ENCODE data around the gene MCM7.
"Not testable (repeated sequence)": the region's sequence is repeated elsewhere in the genome, so short reads cannot be mapped to it uniquely, and the experiment has no call there.

MCM7 gene

GRCh38 chr7:100101016-100101862 is at the start of gene MCM7, which contains the start of gene AP4M1:
TSS of gene MCM7 (minus strand) at chr7:100101397. CDS start at chr7:100101294, 103 bp downstream.
TSS of gene AP4M1 (plus strand) at chr7:100101643. CDS start at chr7:100101715, 72 bp downstream.
- peak; percentile 99 for DNase-seq

DNA sequence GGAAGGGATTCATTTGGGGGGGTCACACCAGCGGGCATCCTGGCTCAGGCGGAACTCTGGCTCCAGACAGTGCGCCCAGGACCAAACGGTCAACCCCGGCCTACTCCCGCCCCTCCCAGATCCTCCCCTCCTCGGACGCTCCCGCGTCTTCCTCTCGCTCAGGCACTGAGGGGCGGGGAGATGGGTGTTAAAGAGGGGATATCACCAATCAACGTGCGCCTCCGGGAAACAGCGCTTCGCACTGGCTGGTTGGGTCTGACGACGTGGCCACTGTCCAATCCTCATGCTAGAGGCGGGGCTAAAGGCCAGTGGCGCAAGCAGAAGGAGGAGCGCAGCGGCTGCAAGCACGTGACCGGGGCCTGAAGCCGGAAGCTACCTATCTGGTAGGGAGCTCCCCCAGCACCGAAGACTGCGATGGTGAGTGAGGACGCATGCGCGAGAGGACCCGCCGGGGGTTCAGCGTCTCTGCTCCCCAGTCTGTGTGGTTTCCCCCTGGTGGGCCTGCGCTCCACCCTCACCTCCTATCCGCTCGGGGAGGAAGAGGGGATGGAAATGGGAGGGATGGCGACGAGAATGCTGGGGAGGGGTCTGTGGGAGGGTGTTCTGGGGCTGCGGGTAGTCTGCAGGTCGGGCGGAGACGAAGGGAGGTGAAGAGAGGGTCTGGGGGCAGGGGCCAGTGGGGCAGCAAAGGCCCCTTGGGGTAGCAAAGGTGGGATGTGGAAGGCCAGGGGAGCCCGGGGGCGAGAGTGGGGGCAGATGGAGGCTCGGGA is 47.5 kb upstream of the MCM7 start, which contains the start of gene LAMTOR4:
Gene LAMTOR4 (plus strand): TSS at position 360 of the 770 bp plus-strand sequence. CDS start 55 bp downstream, at position 415.
- peak; percentile 99 for DNase-seq

DNA sequence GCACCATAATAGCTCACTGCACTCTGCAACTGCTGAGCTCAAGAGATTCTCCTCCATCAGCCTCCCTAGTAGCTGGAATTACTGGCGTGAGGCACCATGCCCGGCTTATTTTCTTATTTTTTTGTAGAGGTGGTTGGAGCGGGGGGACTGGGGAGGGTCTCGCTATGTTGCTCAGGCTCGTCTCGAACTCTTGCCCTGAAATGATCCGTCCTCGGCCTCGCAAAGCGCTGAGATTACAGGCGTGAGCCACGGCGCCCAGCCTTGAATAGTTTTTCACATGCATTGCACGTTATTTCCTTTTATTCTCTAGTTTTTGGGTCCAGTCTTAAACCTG is 47.0 kb upstream of the MCM7 start:
- DNase-seq = no peak

GRCh38 chr7:100147278-100147677 is 46.1 kb upstream of the MCM7 start:
- no peak for DNase-seq

DNA sequence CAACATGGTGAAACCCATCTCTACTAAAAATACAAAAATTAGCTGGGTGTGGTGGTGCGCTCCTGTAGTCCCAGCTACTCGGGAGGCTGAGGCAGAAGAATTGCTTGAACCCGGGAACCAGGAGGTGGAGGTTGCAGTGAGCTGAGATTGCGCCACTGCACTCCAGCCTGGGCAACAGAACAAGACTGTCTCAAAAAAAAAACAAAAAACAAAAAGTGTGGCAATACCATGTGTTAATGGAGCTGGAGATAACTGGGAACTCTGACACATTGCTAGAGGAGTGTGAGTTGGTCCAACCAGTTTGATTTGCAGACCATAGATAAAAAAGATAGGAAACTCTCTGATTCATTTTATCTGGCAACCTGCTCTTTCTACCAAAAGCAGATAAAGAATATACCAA is 45.2 kb upstream of the MCM7 start:
- not testable (repeated sequence) for DNase-seq

DNA sequence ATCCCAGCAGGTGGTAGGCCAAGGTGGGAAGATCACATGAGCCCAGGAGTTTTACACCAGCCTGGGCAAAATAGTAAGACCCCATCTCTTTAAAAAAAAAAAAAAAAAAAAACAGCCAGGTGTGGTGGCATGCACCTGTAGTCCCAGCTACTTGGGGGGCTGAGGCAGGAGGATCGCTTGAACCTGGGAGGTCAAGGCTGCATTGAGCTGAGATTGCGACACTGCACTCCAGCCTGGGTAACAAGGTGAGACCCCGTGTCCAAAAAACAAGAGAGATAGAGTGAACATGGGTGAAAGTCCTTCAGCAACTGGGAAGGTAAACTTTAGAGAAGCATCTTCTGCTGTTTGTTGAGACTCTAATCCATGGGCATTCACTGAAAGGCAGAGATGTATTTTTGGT is 41.3 kb upstream of the MCM7 start:
- no peak for DNase-seq

DNA sequence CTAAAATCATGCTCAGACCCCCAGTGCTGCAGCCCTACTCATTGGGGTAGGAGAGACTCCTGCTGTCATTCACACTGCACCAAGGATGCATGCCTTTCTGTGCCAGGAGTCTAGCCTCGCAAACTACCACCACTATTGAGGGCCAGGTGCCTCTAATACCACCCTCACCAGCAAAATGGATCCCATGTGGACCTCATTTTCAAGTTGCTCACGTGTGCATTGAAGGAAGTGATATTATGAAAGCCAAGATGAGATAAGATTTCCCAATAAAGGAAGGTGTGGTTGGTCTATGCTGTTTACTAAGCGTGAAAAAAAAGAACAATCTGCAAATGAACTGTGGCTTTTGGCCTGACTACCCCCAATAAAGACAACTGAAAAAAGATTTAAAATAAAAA is 40.4 kb upstream of the MCM7 start:
- no peak for DNase-seq

GRCh38 chr7:100137851-100138760 is 36.9 kb upstream of the MCM7 start:
- no peak for DNase-seq

GRCh38 chr7:100132697-100133151 is 31.5 kb upstream of the MCM7 start:
- peak; percentile 63 for DNase-seq

GRCh38 chr7:100132126-100132525 is 30.9 kb upstream of the MCM7 start:
- DNase-seq = no peak

GRCh38 chr7:100130608-100131453 is 29.6 kb upstream of the MCM7 start:
- peak; percentile 66 for DNase-seq

GRCh38 chr7:100130220-100130607 is 29.0 kb upstream of the MCM7 start:
- not testable (repeated sequence) for DNase-seq

DNA sequence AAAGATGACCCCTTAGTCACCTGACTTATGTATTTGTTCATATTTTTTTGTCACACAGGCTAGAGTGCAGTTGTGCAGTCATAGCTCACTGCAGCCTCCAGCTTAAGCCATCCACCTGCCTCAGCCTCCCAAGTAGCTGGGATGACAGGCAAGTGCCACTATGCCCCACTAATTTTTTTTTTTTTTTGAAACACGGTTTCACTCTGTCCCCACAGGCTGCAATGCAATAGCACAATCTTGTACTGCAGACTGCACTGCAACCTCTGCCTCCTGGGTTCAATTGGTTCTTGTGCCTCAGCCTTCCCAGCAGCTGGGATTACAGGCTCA is 27.4 kb upstream of the MCM7 start:
- DNase-seq = no peak

- DNase-seq = no peak
These were observed 26.9 kb upstream of the MCM7 start for GRCh38 chr7:100127866-100128636.

- peak; percentile 96 for DNase-seq
These were observed 26.0 kb upstream of the MCM7 start, which contains the start of gene MBLAC1 for GRCh38 chr7:100126931-100127865. TSS of gene MBLAC1 (plus strand) at chr7:100126967. CDS start at chr7:100127396, 429 bp downstream.

DNA sequence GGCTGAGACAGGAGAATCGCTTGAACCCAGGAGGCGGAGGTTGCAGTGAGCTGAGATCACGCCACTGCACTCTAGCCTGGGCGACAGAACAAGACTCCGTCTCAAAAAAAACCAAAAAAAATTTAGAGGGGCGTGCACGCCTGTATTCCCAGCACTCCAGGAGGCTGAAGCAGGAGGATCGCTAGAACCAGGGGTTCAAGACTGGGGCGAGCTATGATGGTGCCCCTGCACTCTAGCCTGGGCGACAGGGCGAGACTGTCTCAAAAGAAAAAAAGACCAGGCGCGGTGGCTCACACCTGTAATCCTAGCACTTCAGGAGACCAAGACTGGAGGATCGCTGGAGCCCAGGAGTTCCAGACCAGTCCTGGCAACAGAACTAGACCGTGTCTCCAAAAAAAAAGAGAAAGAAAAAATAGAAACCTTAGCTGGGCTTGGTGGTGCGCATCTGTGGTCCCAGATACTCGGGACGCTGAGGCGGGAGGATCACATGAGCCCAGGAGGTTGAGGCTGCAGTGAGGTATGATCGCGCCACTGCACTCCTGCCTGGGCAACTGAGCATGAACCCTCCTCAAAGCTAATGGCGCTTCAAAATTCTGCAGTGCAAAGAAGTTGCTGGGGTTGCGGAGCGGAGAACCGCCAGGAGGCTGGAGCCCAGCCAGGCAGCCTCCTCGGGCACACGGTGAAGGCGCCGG is 25.2 kb upstream of the MCM7 start:
- DNase-seq = no peak

DNA sequence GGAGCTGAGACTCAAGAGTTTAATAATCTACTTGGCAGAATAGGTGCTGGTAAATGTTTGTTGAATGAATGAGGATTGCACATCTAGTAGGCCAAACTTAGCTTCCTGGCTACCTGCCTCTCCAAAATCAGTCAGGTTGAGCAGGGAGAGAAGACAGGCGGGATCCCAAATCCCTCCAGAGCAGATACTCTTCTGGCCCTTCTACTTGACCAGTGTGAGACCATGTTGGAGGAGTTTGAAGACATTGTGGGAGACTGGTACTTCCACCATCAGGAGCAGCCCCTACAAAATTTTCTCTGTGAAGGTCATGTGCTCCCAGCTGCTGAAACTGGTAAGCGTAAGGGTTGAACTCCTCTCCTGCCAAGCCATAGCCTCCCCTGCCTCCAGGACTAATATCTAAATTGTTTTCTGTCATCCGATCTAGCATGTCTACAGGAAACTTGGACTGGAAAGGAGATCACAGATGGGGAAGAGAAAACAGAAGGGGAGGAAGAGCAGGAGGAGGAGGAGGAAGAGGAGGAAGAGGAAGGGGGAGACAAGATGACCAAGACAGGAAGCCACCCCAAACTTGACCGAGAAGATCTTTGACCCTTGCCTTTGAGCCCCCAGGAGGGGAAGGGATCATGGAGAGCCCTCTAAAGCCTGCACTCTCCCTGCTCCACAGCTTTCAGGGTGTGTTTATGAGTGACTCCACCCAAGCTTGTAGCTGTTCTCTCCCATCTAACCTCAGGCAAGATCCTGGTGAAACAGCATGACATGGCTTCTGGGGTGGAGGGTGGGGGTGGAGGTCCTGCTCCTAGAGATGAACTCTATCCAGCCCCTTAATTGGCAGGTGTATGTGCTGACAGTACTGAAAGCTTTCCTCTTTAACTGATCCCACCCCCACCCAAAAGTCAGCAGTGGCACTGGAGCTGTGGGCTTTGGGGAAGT is 23.4 kb upstream of the MCM7 start:
- no peak for DNase-seq

DNA sequence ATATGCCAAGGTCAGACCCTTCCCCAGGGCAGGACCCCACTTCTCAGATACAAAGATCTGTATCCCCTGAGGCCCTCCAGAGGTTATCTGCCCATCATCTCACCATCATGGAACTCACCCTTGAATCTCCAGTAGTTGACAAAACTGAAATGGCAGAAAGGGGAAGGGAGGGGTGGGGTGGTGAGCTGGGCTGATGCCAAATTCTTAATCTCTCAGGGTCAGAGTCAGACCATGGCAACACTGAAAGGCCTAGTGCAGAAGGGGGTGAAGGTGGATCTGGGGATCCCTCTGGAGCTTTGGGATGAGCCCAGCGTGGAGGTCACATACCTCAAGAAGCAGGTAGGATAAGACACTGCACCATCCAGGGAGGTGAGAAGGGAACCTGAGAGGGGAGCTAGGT is 21.4 kb upstream of the MCM7 start:
- no peak for DNase-seq
